PC-9 (cell line): ENCODE measurements around the gene TUBB4B. TPM values are rescaled to one million over a fixed set of nuclear protein-coding genes. Genes with fewer than 3 reads are reported as not detected.

Experiments
- BruUV-seq: library from RNA; stranded (reverse); fragments of 400-500 nt; replicated peaks from 2 replicates; lab custom pipeline; 2021; lab: Mats Ljungman, UMichigan
- CTCF ChIA-PET: fragments of 300-600 bp; sonication (Branson Sonifier 250); formaldehyde crosslinking; loops from one replicate; lab custom pipeline; 2022; ENCODE audit warnings: antibody characterized with exemption; lab: Charles Lee
- POLR2A ChIA-PET: fragments of 300-600 bp; sonication (Branson Sonifier 250); formaldehyde crosslinking; loops from one replicate; lab custom pipeline; 2022; ENCODE audit warnings: antibody characterized with exemption; ENCODE audit not compliant: unreplicated experiment; lab: Charles Lee
- DNase-seq, 2 experiments: peaks; one replicate each; pipeline versions ENCODE4 v3.0.0 to v3.0.0-alpha.2; 2015 to 2022; ENCODE audit warnings: mixed read lengths in 1 of 2
- H2AFZ ChIP-seq: fragments of 200-600 bp; sonication (generic); 2 replicates; pipeline ENCODE4 v1.8.1; 2017; ENCODE audit warnings: antibody characterized with exemption
- H3F3A ChIP-seq: fragments of 200-600 bp; sonication (generic); 2 replicates; pipeline ENCODE4 v1.8.1; 2017; ENCODE audit warnings: antibody characterized with exemption, mild to moderate bottlenecking, low read depth; ENCODE audit not compliant: insufficient read depth
- H3K27ac ChIP-seq: fragments of 200-600 bp; sonication (generic); 2 replicates; pipeline ENCODE4 v1.6.1; 2016; ENCODE audit warnings: mixed run types
- H3K27me3 ChIP-seq: fragments of 200-600 bp; sonication (generic); 2 replicates; pipeline ENCODE4 v1.6.1; 2016; ENCODE audit warnings: low read depth, mixed run types; ENCODE audit not compliant: insufficient read depth
- H3K36me3 ChIP-seq: fragments of 200-600 bp; sonication (generic); 2 replicates; pipeline ENCODE4 v1.6.1; 2016; ENCODE audit warnings: low read depth, mixed run types
- H3K4me1 ChIP-seq: fragments of 200-600 bp; sonication (generic); replicated peaks from 2 replicates; pipeline ENCODE4 v1.6.1; 2016; ENCODE audit warnings: mixed run types; ENCODE audit not compliant: insufficient read depth
- H3K4me2 ChIP-seq: fragments of 200-600 bp; sonication (generic); 2 replicates; pipeline ENCODE4 v1.6.1; 2017; ENCODE audit warnings: mixed run types
- H3K4me3 ChIP-seq: fragments of 200-600 bp; sonication (generic); 2 replicates; pipeline ENCODE4 v1.6.1; 2016; ENCODE audit warnings: mixed run types
- H3K79me2 ChIP-seq: fragments of 200-600 bp; sonication (generic); 2 replicates; pipeline ENCODE4 v1.6.1; 2017; ENCODE audit warnings: low read depth, mixed run types
- H3K9me2 ChIP-seq: fragments of 200-600 bp; sonication (generic); 2 replicates; pipeline ENCODE4 v1.8.1; 2017; ENCODE audit warnings: mild to moderate bottlenecking; ENCODE audit not compliant: insufficient read depth
- H3K9me3 ChIP-seq: fragments of 200-600 bp; sonication (generic); 2 replicates; pipeline ENCODE4 v1.8.1; 2016; ENCODE audit warnings: low read depth; ENCODE audit not compliant: insufficient read depth
- H4K20me1 ChIP-seq: fragments of 200-600 bp; sonication (generic); 2 replicates; pipeline ENCODE4 v1.8.1; 2017; ENCODE audit not compliant: insufficient read depth
- EZH2 ChIP-seq: fragments of 200-600 bp; sonication (generic); IDR thresholded peaks from 2 replicates; pipeline ENCODE4 v1.8.0; 2017; ENCODE audit warnings: antibody characterized with exemption, low read depth
- intact Hi-C: fragments of 100-400 bp; cut with micrococcal nuclease; formaldehyde crosslinking; loops from one replicate; pipeline ENCODE4 v1.10.0; 2022; ENCODE audit not compliant: unreplicated experiment
- total RNA-seq: library from RNA; stranded (reverse); gene quantifications from 2 replicates; pipeline ENCODE4 v1.2.3, GENCODE V29; 2021
- TF ChIP-seq, protein P1 (sequence below): fragments of 200-600 bp; sonication (generic); conservative IDR thresholded peaks from 2 replicates; pipeline ENCODE4 v1.6.1; 2017; ENCODE audit warnings: mixed run types, antibody characterized with exemption, mild to moderate bottlenecking, moderate library complexity

Gene TUBB4B
- total RNA-seq, 1 experiment from 2014 or later, result 494 TPM

DNA sequence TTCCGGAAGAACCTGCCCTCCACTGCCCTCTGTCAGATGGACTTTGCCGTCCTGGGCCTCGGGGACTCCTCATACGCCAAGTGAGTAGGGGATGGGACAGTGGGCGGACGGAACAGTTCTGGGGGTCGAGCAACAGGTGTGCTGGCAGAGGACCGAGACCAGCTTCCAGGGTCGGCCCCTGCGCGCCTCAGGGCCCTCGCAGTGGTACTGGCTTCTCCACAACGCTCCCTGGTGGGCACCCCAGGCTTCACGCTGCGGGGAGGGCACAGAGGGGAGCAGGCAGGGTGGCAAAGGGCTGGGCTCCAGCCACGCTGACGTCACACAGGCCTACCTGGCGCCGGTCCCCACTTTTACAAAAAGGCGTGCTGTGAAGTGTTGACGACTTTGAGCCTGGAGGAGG lies 28.6 kb upstream of the TUBB4B start:
- Histone ChIP-seq H3K9me2 (no peaks in the 10 kb centered on the region), H3K27ac (no peak overlapping the region), H3K4me2 (no peak overlapping the region), H3K79me2 (peaks cover 5% of the 10 kb centered on the region; the same call in 1 of the 2 replicates), H3K4me1 (peaks cover 9% of the 10 kb centered on the region), H3K4me3 (no peak overlapping the region), H3F3A (peaks cover 8% of the 10 kb centered on the region; the same call in 1 of the 2 replicates), H3K36me3 (no peaks in the 10 kb centered on the region), H3K9me3 (no peaks in the 10 kb centered on the region), H4K20me1 (no peaks in the 10 kb centered on the region), H2AFZ (no peak overlapping the region), H3K27me3 (no peaks in the 10 kb centered on the region)
- no peak for TF ChIP-seq EZH2
- TF ChIP-seq, protein P1, sequence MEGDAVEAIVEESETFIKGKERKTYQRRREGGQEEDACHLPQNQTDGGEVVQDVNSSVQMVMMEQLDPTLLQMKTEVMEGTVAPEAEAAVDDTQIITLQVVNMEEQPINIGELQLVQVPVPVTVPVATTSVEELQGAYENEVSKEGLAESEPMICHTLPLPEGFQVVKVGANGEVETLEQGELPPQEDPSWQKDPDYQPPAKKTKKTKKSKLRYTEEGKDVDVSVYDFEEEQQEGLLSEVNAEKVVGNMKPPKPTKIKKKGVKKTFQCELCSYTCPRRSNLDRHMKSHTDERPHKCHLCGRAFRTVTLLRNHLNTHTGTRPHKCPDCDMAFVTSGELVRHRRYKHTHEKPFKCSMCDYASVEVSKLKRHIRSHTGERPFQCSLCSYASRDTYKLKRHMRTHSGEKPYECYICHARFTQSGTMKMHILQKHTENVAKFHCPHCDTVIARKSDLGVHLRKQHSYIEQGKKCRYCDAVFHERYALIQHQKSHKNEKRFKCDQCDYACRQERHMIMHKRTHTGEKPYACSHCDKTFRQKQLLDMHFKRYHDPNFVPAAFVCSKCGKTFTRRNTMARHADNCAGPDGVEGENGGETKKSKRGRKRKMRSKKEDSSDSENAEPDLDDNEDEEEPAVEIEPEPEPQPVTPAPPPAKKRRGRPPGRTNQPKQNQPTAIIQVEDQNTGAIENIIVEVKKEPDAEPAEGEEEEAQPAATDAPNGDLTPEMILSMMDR, result no peak
- no peak for DNase-seq
- ChIA-PET POLR2A (no interaction called here), CTCF (no interaction called here)
- no TSS peak for BruUV-seq
- intact Hi-C loops, result no loop called here

DNA sequence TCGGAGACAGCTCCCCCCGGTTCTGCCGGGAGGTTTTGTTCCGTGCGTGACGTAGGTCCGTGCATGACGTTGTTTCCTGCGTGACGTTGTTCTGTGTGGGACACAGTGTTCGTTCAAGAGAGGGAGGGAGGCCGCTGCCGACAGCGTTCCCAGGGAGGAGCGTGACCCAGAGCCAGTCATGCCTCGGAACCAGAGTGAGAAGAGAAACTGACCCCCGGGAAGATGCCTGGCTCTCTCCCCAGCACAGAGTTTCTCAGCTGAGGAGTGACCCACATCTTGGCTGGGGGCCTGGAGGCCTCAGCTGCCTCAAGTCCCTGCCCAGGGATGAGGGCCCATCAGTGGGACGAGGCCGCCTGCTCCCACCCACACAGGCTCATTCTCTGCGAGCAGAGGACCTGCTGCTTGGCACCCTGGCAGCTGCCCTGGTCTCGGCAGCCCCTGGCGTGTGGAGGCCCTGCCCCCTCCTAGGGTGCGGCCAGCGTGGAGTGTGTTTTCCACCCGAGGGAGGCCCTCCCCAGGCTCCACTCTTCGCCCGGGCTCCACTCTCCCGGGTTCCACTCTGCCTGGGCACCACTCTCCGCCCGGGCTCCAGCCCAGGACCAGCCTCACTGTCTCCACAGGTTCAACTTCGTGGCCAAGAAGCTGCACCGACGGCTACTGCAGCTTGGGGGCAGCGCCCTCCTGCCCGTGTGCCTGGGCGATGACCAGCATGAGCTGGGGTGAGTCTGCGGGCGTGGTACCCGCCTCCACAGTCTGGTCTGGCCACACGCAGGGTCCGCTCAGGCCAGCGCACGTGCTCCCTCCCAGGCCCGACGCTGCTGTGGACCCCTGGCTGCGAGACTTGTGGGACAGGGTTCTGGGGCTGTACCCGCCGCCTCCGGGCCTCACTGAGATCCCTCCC lies 27.7 kb upstream of the TUBB4B start:
- H3K79me2 ChIP-seq, result no peaks in the 10 kb centered on the region
- H3K4me3 ChIP-seq, result no peak overlapping the region
- TF ChIP-seq, protein P1, result peak; percentile 51
- no peak for TF ChIP-seq EZH2
- DNase-seq, result no peak
- no peak overlapping the region for H3K4me2 ChIP-seq
- no peaks in the 10 kb centered on the region for H3K9me2 ChIP-seq
- H3F3A ChIP-seq, result peaks cover 10% of the 10 kb centered on the region; the same call in 1 of the 2 replicates
- no TSS peak for BruUV-seq
- H3K36me3 ChIP-seq, result no peaks in the 10 kb centered on the region
- ChIA-PET CTCF (interaction anchor here (0.6 to 0.7 kb wide), 2 partner anchors 89 to 143 kb away, joined by 3 to 4 read pairs; no protein-coding TSS in a partner anchor), POLR2A (interaction anchor here (0.7 kb wide), 1 partner anchor 24 kb away, joined by 3 read pairs; no protein-coding TSS in a partner anchor)
- intact Hi-C loops, result no loop called here
- no peaks in the 10 kb centered on the region; the same call in 1 of the 2 replicates for H4K20me1 ChIP-seq
- peaks cover 17% of the 10 kb centered on the region for H3K4me1 ChIP-seq
- no peak overlapping the region for H3K27ac ChIP-seq
- H3K27me3 ChIP-seq, result no peaks in the 10 kb centered on the region
- H2AFZ ChIP-seq, result no peak overlapping the region
- H3K9me3 ChIP-seq, result no peaks in the 10 kb centered on the region

GRCh38 chr9:137214620-137215019 lies 26.5 kb upstream of the TUBB4B start:
- no peak overlapping the region for H3K4me2 ChIP-seq
- H2AFZ ChIP-seq, result no peak overlapping the region
- TF ChIP-seq, protein P1, result no peak
- no peak for TF ChIP-seq EZH2
- H4K20me1 ChIP-seq, result no peaks in the 10 kb centered on the region; the same call in 1 of the 2 replicates
- no peaks in the 10 kb centered on the region for H3K79me2 ChIP-seq
- peaks cover 26% of the 10 kb centered on the region for H3K4me1 ChIP-seq
- H3F3A ChIP-seq, result peaks cover 20% of the 10 kb centered on the region
- no peaks in the 10 kb centered on the region for H3K36me3 ChIP-seq
- no peak for DNase-seq
- ChIA-PET CTCF (no interaction called here), POLR2A (no interaction called here)
- BruUV-seq, result no TSS peak
- no peaks in the 10 kb centered on the region for H3K9me2 ChIP-seq
- H3K9me3 ChIP-seq, result no peaks in the 10 kb centered on the region
- intact Hi-C loops, result no loop called here
- no peak overlapping the region for H3K27ac ChIP-seq
- no peak overlapping the region for H3K4me3 ChIP-seq
- no peaks in the 10 kb centered on the region for H3K27me3 ChIP-seq
